HepG2 (cell line): ENCODE measurements around the gene C9orf85. TPM values are rescaled to one million over a fixed set of nuclear protein-coding genes. Genes with fewer than 3 reads are reported as not detected.

Experiments used
- ATAC-seq: fragments of 200-7000 bp; cut with Tn5 transposase; 3 replicates; pipeline ENCODE4 v1.9.1; 2020; ENCODE audit warnings: mild to moderate bottlenecking, moderate library complexity
- BruUV-seq: library from RNA; stranded (reverse); fragments of 400-500 nt; replicated peaks from 2 replicates; lab custom pipeline; 2021; lab: Mats Ljungman, UMichigan
- CTCF ChIA-PET: fragments of 300-600 bp; formaldehyde crosslinking; extraction: SDS; loops from one replicate; lab custom pipeline; 2021; ENCODE audit warnings: low total read pairs, inconsistent platforms, low intra/inter-chr PET ratio; lab: Yijun Ruan, JAX
- POLR2A ChIA-PET: fragments of 350-600 bp; sonication (Branson Sonifier 250); formaldehyde crosslinking; loops from one replicate; lab custom pipeline; 2020; ENCODE audit warnings: antibody characterized with exemption, inconsistent platforms; lab: Yijun Ruan, JAX
- DNase-seq: peaks from one replicate; pipeline ENCODE4 v3.0.0-alpha.2; 2015; ENCODE audit warnings: low spot score
- FAIRE-seq: peaks from 3 replicates; lab custom pipeline; 2011; peaks lifted over from hg19 to GRCh38; lab: Jason Lieb, UNC
- H2AFZ ChIP-seq: one replicate; pipeline ENCODE4 v1.6.1; 2011; ENCODE audit warnings: low read length, inconsistent platforms
- H3K27ac ChIP-seq: fragments of 300-600 bp; 3 replicates; pipeline ENCODE4 v1.8.0; 2011; ENCODE audit warnings: mixed run types, mild to moderate bottlenecking, mixed read lengths, low read length, inconsistent platforms; ENCODE audit not compliant: insufficient read depth; ENCODE audit errors: extremely low read length
- H3K27me3 ChIP-seq, 2 experiments: fragments of 200-600 bp in 1 of 2; 2 replicates in 1 of 2; 3 replicates in 1 of 2; pipeline versions ENCODE4 v1.6.0 to v1.8.0; 2011; ENCODE audit warnings: low read length in 2 of 2, mild to moderate bottlenecking in 2 of 2, moderate library complexity in 2 of 2, inconsistent platforms in 1 of 2; ENCODE audit not compliant: insufficient read depth in 2 of 2, control insufficient read depth in 1 of 2
- H3K36me3 ChIP-seq, 2 experiments: fragments of 200-600 bp in 1 of 2; replicated peaks in 1 of 2; 2 replicates in 1 of 2; 3 replicates in 1 of 2; pipeline versions ENCODE4 v1.5.1 to v1.8.0; 2011; ENCODE audit warnings: low read length in 2 of 2, inconsistent platforms in 1 of 2; ENCODE audit not compliant: insufficient read depth in 2 of 2, control insufficient read depth in 1 of 2
- H3K4me1 ChIP-seq: 2 replicates; pipeline ENCODE4 v1.5.1; 2012; ENCODE audit warnings: low read length, inconsistent platforms; ENCODE audit not compliant: insufficient read depth
- H3K4me2 ChIP-seq: 2 replicates; pipeline ENCODE4 v1.6.0; 2011; ENCODE audit warnings: low read depth, low read length, inconsistent platforms
- H3K4me3 ChIP-seq, 3 experiments: fragments of 200-600 bp in 1 of 3; sonication (generic), shearing (Covaris generic) in 1 of 3; replicated peaks in 1 of 3; 2 replicates each; pipeline ENCODE4 v1.5.1; 2011 to 2016; ENCODE audit warnings: low read length in 3 of 3, inconsistent platforms in 2 of 3, low read depth in 2 of 3, mild to moderate bottlenecking in 2 of 3, control low read depth in 1 of 3, mixed read lengths in 1 of 3; ENCODE audit not compliant: insufficient read depth in 1 of 3
- H3K79me2 ChIP-seq: one replicate; pipeline ENCODE4 v1.6.1; 2011; ENCODE audit warnings: low read length, inconsistent platforms; ENCODE audit not compliant: insufficient read depth
- H3K9ac ChIP-seq: 2 replicates; pipeline ENCODE4 v1.6.0; 2011; ENCODE audit warnings: mild to moderate bottlenecking, low read depth, low read length, inconsistent platforms; ENCODE audit not compliant: insufficient read depth
- H3K9me3 ChIP-seq: 2 replicates; pipeline ENCODE4 v1.5.1; 2012; ENCODE audit warnings: mild to moderate bottlenecking, low read length
- H4K20me1 ChIP-seq: 2 replicates; pipeline ENCODE4 v1.6.0; 2011; ENCODE audit warnings: inconsistent platforms, mild to moderate bottlenecking, low read length, moderate library complexity; ENCODE audit not compliant: insufficient read depth
- HIVEP1 ChIP-seq: sonication (generic); formaldehyde crosslinking; IDR thresholded peaks from 2 replicates; pipeline ENCODE4 v1.4.0; 2020; ENCODE audit warnings: mild to moderate bottlenecking, missing genetic modification reagents
- NFE2L1 ChIP-seq: sonication (generic); formaldehyde crosslinking; IDR thresholded peaks from 2 replicates; pipeline ENCODE4 v1.4.0; 2020; ENCODE audit warnings: missing genetic modification reagents, mild to moderate bottlenecking, borderline replicate concordance
- RBM22 ChIP-seq: fragments of 200-400 bp; formaldehyde crosslinking; optimal IDR thresholded peaks from 2 replicates; pipeline ENCODE3; 2017; ENCODE audit warnings: mild to moderate bottlenecking, low read length, moderate library complexity
- SIN3A ChIP-seq: IDR thresholded peaks from 2 replicates; pipeline ENCODE4 v1.6.1; 2011; ENCODE audit warnings: low read depth, mild to moderate bottlenecking, control low read depth, low read length, borderline replicate concordance
- ZIK1 ChIP-seq: sonication (generic); formaldehyde crosslinking; IDR thresholded peaks from 2 replicates; pipeline ENCODE4 v1.5.0; 2020; ENCODE audit warnings: mild to moderate bottlenecking, low read depth, missing genetic modification reagents, borderline replicate concordance
- ZNF550 ChIP-seq: sonication (generic); formaldehyde crosslinking; IDR thresholded peaks from 2 replicates; pipeline ENCODE4 v1.4.0; 2020; ENCODE audit warnings: mild to moderate bottlenecking, missing genetic modification reagents, borderline replicate concordance
- ZNF572 ChIP-seq: sonication (generic); formaldehyde crosslinking; IDR thresholded peaks from 2 replicates; pipeline ENCODE4 v1.5.1; 2020; ENCODE audit warnings: mild to moderate bottlenecking, missing genetic modification reagents
- WGBS: methylation state at CpG from one replicate; pipeline ENCODE4 v1.1.6; 2017; ENCODE audit warnings: low lambda C conversion rate; 5-methylcytosine and 5-hydroxymethylcytosine counted together
- in situ Hi-C: cut with HindIII; loops from 2 replicates; pipeline ENCODE4 v1.10.0; 2017; ENCODE audit warnings: low pct_unique_long_range_greater_than_20kb; ENCODE audit not compliant: extremely low pct_ligation_motif_present
- intact Hi-C: fragments of 100-400 bp; cut with micrococcal nuclease; formaldehyde crosslinking; loops from one replicate; pipeline ENCODE4 v1.10.0; 2022; ENCODE audit not compliant: unreplicated experiment
- polyA plus RNA-seq, 8 experiments: library from polyadenylated mRNA; depleted of rRNA in 3 of 8; stranded (reverse) in 7 of 8; unstranded in 1 of 8; fragments of >200 nt; fragmentation: Illumina TruSeq in 4 of 8; extraction: Trizol in 4 of 8; gene quantifications; 2 replicates each; pipeline versions ENCODE4 v1.2.1 to v1.2.3, GENCODE V29; 2011 to 2016; ENCODE audit warnings: low read depth in 4 of 8, missing spikeins in 1 of 8, mixed read lengths in 1 of 8; ENCODE audit not compliant: insufficient read depth in 1 of 8
- total RNA-seq, 5 experiments: library from RNA; depleted of rRNA; stranded (reverse); fragments of >200 nt; fragmentation: Illumina TruSeq; extraction: Trizol; gene quantifications; 2 replicates each; pipeline ENCODE4 v1.2.3, GENCODE V29; 2016; ENCODE audit warnings: low read depth in 1 of 5
- TF ChIP-seq, protein P1 (sequence below): sonication (generic); formaldehyde crosslinking; IDR thresholded peaks from 2 replicates; pipeline ENCODE4 v1.4.0; 2020; ENCODE audit warnings: mild to moderate bottlenecking, missing genetic modification reagents, borderline replicate concordance
- TF ChIP-seq, protein P2 (sequence below): sonication (generic); formaldehyde crosslinking; IDR thresholded peaks from 2 replicates; pipeline ENCODE4 v1.4.0; 2020; ENCODE audit warnings: missing genetic modification reagents
- TF ChIP-seq, protein P3 (sequence below): IDR thresholded peaks from 2 replicates; pipeline ENCODE4 v1.6.1; 2016; ENCODE audit warnings: missing compliant biosample characterization, missing genetic modification reagents, borderline replicate concordance

The C9orf85 gene
- total and polyA plus RNA-seq, 2 of the 13 experiments (the other 11 are each of a cell fraction or from before 2014, with no cell fraction given) = 9.9 to 13.9 TPM

DNA sequence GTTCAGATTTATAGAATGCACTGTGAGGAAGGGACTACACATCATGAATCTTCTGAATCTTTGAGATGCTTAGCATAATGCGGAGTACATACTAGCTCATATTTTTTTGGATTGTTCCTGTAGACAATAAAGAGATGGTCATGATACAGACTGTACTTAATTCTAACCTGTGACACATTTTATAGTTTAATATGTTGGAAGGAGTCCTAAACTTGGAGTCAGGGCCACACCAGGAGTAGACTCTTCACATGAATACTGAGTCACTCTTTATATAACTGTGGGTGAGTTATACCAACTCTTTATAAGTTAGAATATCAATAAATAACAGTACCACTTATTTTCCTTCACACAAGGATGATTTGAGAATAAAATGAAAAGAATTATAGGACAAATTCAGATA, 16.9 kb downstream of the C9orf85 start (continued):
- TF ChIP-seq, protein P1, sequence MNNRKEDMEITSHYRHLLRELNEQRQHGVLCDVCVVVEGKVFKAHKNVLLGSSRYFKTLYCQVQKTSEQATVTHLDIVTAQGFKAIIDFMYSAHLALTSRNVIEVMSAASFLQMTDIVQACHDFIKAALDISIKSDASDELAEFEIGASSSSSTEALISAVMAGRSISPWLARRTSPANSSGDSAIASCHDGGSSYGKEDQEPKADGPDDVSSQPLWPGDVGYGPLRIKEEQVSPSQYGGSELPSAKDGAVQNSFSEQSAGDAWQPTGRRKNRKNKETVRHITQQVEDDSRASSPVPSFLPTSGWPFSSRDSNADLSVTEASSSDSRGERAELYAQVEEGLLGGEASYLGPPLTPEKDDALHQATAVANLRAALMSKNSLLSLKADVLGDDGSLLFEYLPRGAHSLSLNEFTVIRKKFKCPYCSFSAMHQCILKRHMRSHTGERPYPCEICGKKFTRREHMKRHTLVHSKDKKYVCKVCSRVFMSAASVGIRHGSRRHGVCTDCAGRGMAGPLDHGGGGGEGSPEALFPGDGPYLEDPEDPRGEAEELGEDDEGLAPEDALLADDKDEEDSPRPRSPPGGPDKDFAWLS = no peak
- TF ChIP-seq ZNF550 (no peak), HIVEP1 (CRISPR knock-in tag) (no peak), RBM22 (no peak), NFE2L1 (CRISPR knock-in tag) (no peak), SIN3A (no peak)
- TF ChIP-seq, protein P2, sequence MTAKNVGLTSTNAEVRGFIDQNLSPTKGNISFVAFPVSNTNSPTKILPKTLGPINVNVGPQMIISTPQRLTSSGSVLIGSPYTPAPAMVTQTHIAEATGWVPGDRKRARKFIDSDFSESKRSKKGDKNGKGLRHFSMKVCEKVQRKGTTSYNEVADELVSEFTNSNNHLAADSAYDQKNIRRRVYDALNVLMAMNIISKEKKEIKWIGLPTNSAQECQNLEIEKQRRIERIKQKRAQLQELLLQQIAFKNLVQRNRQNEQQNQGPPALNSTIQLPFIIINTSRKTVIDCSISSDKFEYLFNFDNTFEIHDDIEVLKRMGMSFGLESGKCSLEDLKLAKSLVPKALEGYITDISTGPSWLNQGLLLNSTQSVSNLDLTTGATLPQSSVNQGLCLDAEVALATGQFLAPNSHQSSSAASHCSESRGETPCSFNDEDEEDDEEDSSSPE = no peak

DNA sequence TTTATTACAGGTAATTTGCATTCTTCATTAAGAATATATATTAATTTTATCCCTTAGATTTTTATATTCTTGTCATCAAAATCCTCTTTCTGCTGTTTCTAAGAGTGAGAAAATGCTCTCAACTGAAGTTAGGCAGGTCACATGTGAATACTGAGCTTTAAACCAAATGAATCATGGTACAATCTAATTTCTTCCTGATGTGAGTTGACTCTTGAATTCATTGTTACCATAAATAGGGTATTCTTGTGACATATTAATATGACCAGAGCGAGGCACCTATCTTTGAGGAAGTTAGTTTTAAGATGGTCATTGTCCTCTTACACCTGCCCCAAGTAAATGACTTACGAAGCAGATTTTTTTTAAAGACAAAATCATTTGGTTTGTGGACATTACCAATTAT, 17.4 kb downstream of the C9orf85 start:
- BruUV-seq = no TSS peak
- H3K4me2 ChIP-seq = no peak overlapping the region
- H3K9ac ChIP-seq = no peak overlapping the region
- intact Hi-C loops = no loop called here
- in situ Hi-C loops = no loop called here
- H3K4me3 ChIP-seq = no peak overlapping the region
- TF ChIP-seq ZNF572 (no peak), ZIK1 (CRISPR knock-in tag) (no peak)
- TF ChIP-seq, protein P3, sequence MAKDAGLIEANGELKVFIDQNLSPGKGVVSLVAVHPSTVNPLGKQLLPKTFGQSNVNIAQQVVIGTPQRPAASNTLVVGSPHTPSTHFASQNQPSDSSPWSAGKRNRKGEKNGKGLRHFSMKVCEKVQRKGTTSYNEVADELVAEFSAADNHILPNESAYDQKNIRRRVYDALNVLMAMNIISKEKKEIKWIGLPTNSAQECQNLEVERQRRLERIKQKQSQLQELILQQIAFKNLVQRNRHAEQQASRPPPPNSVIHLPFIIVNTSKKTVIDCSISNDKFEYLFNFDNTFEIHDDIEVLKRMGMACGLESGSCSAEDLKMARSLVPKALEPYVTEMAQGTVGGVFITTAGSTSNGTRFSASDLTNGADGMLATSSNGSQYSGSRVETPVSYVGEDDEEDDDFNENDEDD (CRISPR knock-in tag) = no peak
- 96% methylated on average over 2 of the region's 2 CpGs for WGBS
- no peak for DNase-seq
- no peaks in the 10 kb centered on the region for H3K27me3 ChIP-seq
- no peaks in the 10 kb centered on the region for H3K9me3 ChIP-seq
- no peak for FAIRE-seq
- H2AFZ ChIP-seq = no peak overlapping the region
- no peak overlapping the region for H3K27ac ChIP-seq
- ATAC-seq = no peak
- H3K79me2 ChIP-seq = peaks cover 31% of the 10 kb centered on the region
- CTCF ChIA-PET = no interaction called here
- H3K36me3 ChIP-seq = 0 out of 5 replicates have a peak, but pooled peaks cover 0 to 3% of the 10 kb centered on the region in 2 experiments
- H3K4me1 ChIP-seq = peaks cover 35% of the 10 kb centered on the region
- H4K20me1 ChIP-seq = no peaks in the 10 kb centered on the region
- POLR2A ChIA-PET = no interaction called here
